ENCODE data around the gene PLA2G6. TPM values are rescaled to one million over a fixed set of nuclear protein-coding genes. Genes with fewer than 3 reads are reported as not detected.

Gene PLA2G6
- total RNA-seq, 1 experiment from 2014 or later = 39.8 TPM

GRCh38 chr22:38129856-38130255, 51.8 kb downstream of the PLA2G6 start:
- CTCF ChIA-PET = no interaction called here
- intact Hi-C loops (cut with micrococcal nuclease; ENCODE audit: unreplicated experiment) = no loop called here
- POLR2A ChIA-PET (ENCODE audit: unreplicated experiment) = interaction anchor here (0.7 kb wide), 1 partner anchor 319 kb away, joined by 4 read pairs; no protein-coding TSS in a partner anchor

GRCh38 chr22:38129021-38129420, 52.6 kb downstream of the PLA2G6 start:
- POLR2A ChIA-PET (ENCODE audit: unreplicated experiment) = no interaction called here
- H3K4me3 ChIP-seq = no peak overlapping the region
- H3K36me3 ChIP-seq (ENCODE audit: low read depth) = no peaks in the 10 kb centered on the region
- intact Hi-C loops (cut with micrococcal nuclease; ENCODE audit: unreplicated experiment) = no loop called here
- H3K4me1 ChIP-seq (replicated peaks; ENCODE audit: insufficient read depth) = no peaks in the 10 kb centered on the region
- DNase-seq = no peak
- no peak overlapping the region for H2AFZ ChIP-seq
- peaks cover 18% of the 10 kb centered on the region; the same call in 1 of the 2 replicates for H3F3A ChIP-seq (ENCODE audit: insufficient read depth, low read depth)
- H4K20me1 ChIP-seq (ENCODE audit: insufficient read depth) = no peaks in the 10 kb centered on the region
- no peak for TF ChIP-seq CTCF (conservative IDR thresholded peaks at IDR 0.05)
- TF ChIP-seq EZH2 (IDR thresholded peaks at IDR 0.05; ENCODE audit: low read depth) = no peak
- no peaks in the 10 kb centered on the region for H3K27me3 ChIP-seq (ENCODE audit: insufficient read depth, low read depth)
- no TSS peak for BruUV-seq (replicated peaks)
- H3K9me2 ChIP-seq (ENCODE audit: insufficient read depth) = no peaks in the 10 kb centered on the region
- H3K9me3 ChIP-seq (ENCODE audit: insufficient read depth, low read depth) = no peaks in the 10 kb centered on the region
- H3K4me2 ChIP-seq = no peak overlapping the region
- CTCF ChIA-PET = no interaction called here
- H3K27ac ChIP-seq = no peak overlapping the region
- no peaks in the 10 kb centered on the region for H3K79me2 ChIP-seq (ENCODE audit: low read depth)

More at GRCh38 chr22:38129856-38130255, 51.8 kb downstream of the PLA2G6 start:
- Histone ChIP-seq H3K27ac (no peak overlapping the region), H3K27me3 (ENCODE audit: insufficient read depth, low read depth) (no peaks in the 10 kb centered on the region), H3K4me2 (no peak overlapping the region), H3F3A (ENCODE audit: insufficient read depth, low read depth) (peaks cover 19% of the 10 kb centered on the region; the same call in 1 of the 2 replicates), H2AFZ (no peak overlapping the region), H3K4me3 (no peak overlapping the region), H4K20me1 (ENCODE audit: insufficient read depth) (no peaks in the 10 kb centered on the region), H3K9me2 (ENCODE audit: insufficient read depth) (no peaks in the 10 kb centered on the region), H3K9me3 (ENCODE audit: insufficient read depth, low read depth) (no peaks in the 10 kb centered on the region), H3K36me3 (ENCODE audit: low read depth) (no peaks in the 10 kb centered on the region), H3K4me1 (replicated peaks; ENCODE audit: insufficient read depth) (peaks cover 4% of the 10 kb centered on the region), H3K79me2 (ENCODE audit: low read depth) (no peaks in the 10 kb centered on the region)
- BruUV-seq (replicated peaks) = no TSS peak
- TF ChIP-seq CTCF (conservative IDR thresholded peaks at IDR 0.05) (no peak), EZH2 (IDR thresholded peaks at IDR 0.05; ENCODE audit: low read depth) (no peak)
- no peak for DNase-seq

GRCh38 chr22:38127869-38128268, 53.8 kb downstream of the PLA2G6 start:
- BruUV-seq (replicated peaks) = no TSS peak
- Histone ChIP-seq H3K27ac (no peak overlapping the region), H4K20me1 (ENCODE audit: insufficient read depth) (no peaks in the 10 kb centered on the region), H3F3A (ENCODE audit: insufficient read depth, low read depth) (0 out of 2 replicates have a peak, but pooled peaks cover 11% of the 10 kb centered on the region), H3K36me3 (ENCODE audit: low read depth) (no peaks in the 10 kb centered on the region), H2AFZ (no peak overlapping the region), H3K27me3 (ENCODE audit: insufficient read depth, low read depth) (no peaks in the 10 kb centered on the region), H3K4me1 (replicated peaks; ENCODE audit: insufficient read depth) (no peaks in the 10 kb centered on the region), H3K79me2 (ENCODE audit: low read depth) (no peaks in the 10 kb centered on the region), H3K9me2 (ENCODE audit: insufficient read depth) (no peaks in the 10 kb centered on the region), H3K9me3 (ENCODE audit: insufficient read depth, low read depth) (no peaks in the 10 kb centered on the region), H3K4me3 (no peak overlapping the region), H3K4me2 (no peak overlapping the region)
- intact Hi-C loops (cut with micrococcal nuclease; ENCODE audit: unreplicated experiment) = no loop called here
- POLR2A ChIA-PET (ENCODE audit: unreplicated experiment) = no interaction called here
- TF ChIP-seq CTCF (conservative IDR thresholded peaks at IDR 0.05) (no peak), EZH2 (IDR thresholded peaks at IDR 0.05; ENCODE audit: low read depth) (no peak)
- CTCF ChIA-PET = no interaction called here
- no peak for DNase-seq
